ENCODE measurements around the gene KCNK18.

DNA sequence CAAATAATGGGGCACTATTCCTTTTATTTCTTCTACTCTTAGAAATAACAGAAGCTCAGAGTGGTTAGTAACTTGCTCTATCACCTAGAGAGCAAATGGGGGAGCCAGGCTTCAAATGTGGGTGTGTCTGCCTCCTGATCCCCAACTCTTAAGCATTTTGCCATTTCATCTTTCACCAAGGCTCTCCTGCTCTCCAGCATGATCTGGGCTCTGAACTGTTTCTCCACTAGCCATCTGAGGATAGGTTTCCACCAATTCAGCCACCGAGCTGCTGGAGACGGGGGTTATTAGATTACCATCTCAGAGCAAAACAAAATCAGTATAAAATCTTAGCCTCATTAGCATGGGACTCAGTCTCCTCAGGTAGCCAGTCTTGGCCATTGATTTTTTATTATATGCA lies 39.0 kb upstream of the KCNK18 start:
- TF ChIP-seq, protein P1, sequence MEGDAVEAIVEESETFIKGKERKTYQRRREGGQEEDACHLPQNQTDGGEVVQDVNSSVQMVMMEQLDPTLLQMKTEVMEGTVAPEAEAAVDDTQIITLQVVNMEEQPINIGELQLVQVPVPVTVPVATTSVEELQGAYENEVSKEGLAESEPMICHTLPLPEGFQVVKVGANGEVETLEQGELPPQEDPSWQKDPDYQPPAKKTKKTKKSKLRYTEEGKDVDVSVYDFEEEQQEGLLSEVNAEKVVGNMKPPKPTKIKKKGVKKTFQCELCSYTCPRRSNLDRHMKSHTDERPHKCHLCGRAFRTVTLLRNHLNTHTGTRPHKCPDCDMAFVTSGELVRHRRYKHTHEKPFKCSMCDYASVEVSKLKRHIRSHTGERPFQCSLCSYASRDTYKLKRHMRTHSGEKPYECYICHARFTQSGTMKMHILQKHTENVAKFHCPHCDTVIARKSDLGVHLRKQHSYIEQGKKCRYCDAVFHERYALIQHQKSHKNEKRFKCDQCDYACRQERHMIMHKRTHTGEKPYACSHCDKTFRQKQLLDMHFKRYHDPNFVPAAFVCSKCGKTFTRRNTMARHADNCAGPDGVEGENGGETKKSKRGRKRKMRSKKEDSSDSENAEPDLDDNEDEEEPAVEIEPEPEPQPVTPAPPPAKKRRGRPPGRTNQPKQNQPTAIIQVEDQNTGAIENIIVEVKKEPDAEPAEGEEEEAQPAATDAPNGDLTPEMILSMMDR (IDR thresholded peaks at IDR 0.05; ENCODE audit: control extremely low read depth in 1 of 3, insufficient read depth in 1 of 3, low read depth in 1 of 3, low read length in 3 of 3): no peak
- no peak for TF ChIP-seq CHD1 (IDR thresholded peaks at IDR 0.05; ENCODE audit: low read depth, low read length)

Data from H1 (cell line).